HepG2 (cell line): Measurements from ENCODE around the gene CRYGA. TPM values are rescaled to one million over a fixed set of nuclear protein-coding genes. Genes with fewer than 3 reads are reported as not detected.

Experiments used
- ATF4 ChIP-seq, 2 experiments: fragments of 450-650 bp in 1 of 2; sonication (generic) in 1 of 2; formaldehyde crosslinking; IDR thresholded peaks; 2 replicates each; pipeline versions ENCODE4 v1.5.0 to v1.8.0; 2020 to 2022; ENCODE audit warnings: mild to moderate bottlenecking in 1 of 2, missing genetic modification reagents in 1 of 2
- ATM ChIP-seq: fragments of 450-650 bp; IDR thresholded peaks from 2 replicates; pipeline ENCODE4 v1.7.1; 2017; ENCODE audit warnings: mild to moderate bottlenecking, borderline replicate concordance
- EED ChIP-seq: sonication (generic); formaldehyde crosslinking; IDR thresholded peaks from 2 replicates; pipeline ENCODE4 v1.5.0; 2020; ENCODE audit warnings: mild to moderate bottlenecking, missing genetic modification reagents
- HCFC1 ChIP-seq: fragments of 150-350 bp; IDR thresholded peaks from 2 replicates; pipeline ENCODE4 v1.6.1; 2014; ENCODE audit warnings: low read depth, low read length
- HMG20A ChIP-seq: IDR thresholded peaks from 2 replicates; pipeline ENCODE4 v1.6.1; 2016; ENCODE audit warnings: borderline replicate concordance
- HOXA3 ChIP-seq: sonication (generic); formaldehyde crosslinking; IDR thresholded peaks from 2 replicates; pipeline ENCODE4 v1.5.0; 2020; ENCODE audit warnings: missing genetic modification reagents
- MTA3 ChIP-seq: sonication (generic); formaldehyde crosslinking; IDR thresholded peaks from 2 replicates; pipeline ENCODE4 v1.4.0; 2020; ENCODE audit warnings: missing genetic modification reagents
- NCOA1 ChIP-seq: sonication (generic); formaldehyde crosslinking; IDR thresholded peaks from 2 replicates; pipeline ENCODE4 v1.9.0; 2021; ENCODE audit warnings: missing genetic modification reagents
- PITX1 ChIP-seq: sonication (generic); formaldehyde crosslinking; IDR thresholded peaks from 2 replicates; pipeline ENCODE4 v1.5.1; 2020; ENCODE audit warnings: mild to moderate bottlenecking, missing genetic modification reagents
- RFXANK ChIP-seq: IDR thresholded peaks from 2 replicates; pipeline ENCODE4 v1.6.1; 2016
- SMYD3 ChIP-seq: sonication (generic); formaldehyde crosslinking; IDR thresholded peaks from 2 replicates; pipeline ENCODE4 v1.8.1; 2023; ENCODE audit warnings: mild to moderate bottlenecking, missing genetic modification reagents
- SPEN ChIP-seq: sonication (generic); formaldehyde crosslinking; IDR thresholded peaks from 2 replicates; pipeline ENCODE4 v1.5.1; 2020; ENCODE audit warnings: low read depth, mild to moderate bottlenecking, missing genetic modification reagents
- SRSF9 ChIP-seq: fragments of 200-400 bp; formaldehyde crosslinking; IDR thresholded peaks from 2 replicates; pipeline ENCODE4 v1.6.1; 2018; ENCODE audit warnings: borderline replicate concordance, mild to moderate bottlenecking, low read depth, low read length; ENCODE audit not compliant: insufficient read depth, poor library complexity, severe bottlenecking
- ZBTB1 ChIP-seq: sonication (generic); formaldehyde crosslinking; IDR thresholded peaks from 2 replicates; pipeline ENCODE4 v1.4.0; 2020; ENCODE audit warnings: missing genetic modification reagents, borderline replicate concordance
- ZNF234 ChIP-seq: sonication (generic); formaldehyde crosslinking; conservative IDR thresholded peaks from 2 replicates; pipeline ENCODE4 v1.5.1; 2020; ENCODE audit warnings: mild to moderate bottlenecking, missing genetic modification reagents
- ZNF33B ChIP-seq: sonication (generic); formaldehyde crosslinking; IDR thresholded peaks from 2 replicates; pipeline ENCODE4 v1.5.1; 2020; ENCODE audit warnings: mild to moderate bottlenecking, missing genetic modification reagents
- ZNF362 ChIP-seq: sonication (generic); formaldehyde crosslinking; IDR thresholded peaks from 2 replicates; pipeline ENCODE4 v1.4.0; 2020; ENCODE audit warnings: missing genetic modification reagents, mild to moderate bottlenecking, borderline replicate concordance
- ZNF431 ChIP-seq: sonication (generic); formaldehyde crosslinking; IDR thresholded peaks from 2 replicates; pipeline ENCODE4 v1.9.0; 2022; ENCODE audit warnings: missing genetic modification reagents, low read depth, mild to moderate bottlenecking, borderline replicate concordance
- ZNF574 ChIP-seq: sonication (generic); formaldehyde crosslinking; IDR thresholded peaks from 2 replicates; pipeline ENCODE4 v1.4.0; 2020; ENCODE audit warnings: missing genetic modification reagents
- ZNF589 ChIP-seq: sonication (generic); formaldehyde crosslinking; conservative IDR thresholded peaks from 2 replicates; pipeline ENCODE4 v1.8.0; 2022; ENCODE audit warnings: mild to moderate bottlenecking, moderate library complexity, missing genetic modification reagents
- ZNF768 ChIP-seq: sonication (generic); formaldehyde crosslinking; IDR thresholded peaks from 2 replicates; pipeline ENCODE4 v1.4.0; 2020; ENCODE audit warnings: missing genetic modification reagents
- ZNF772 ChIP-seq: sonication (generic); formaldehyde crosslinking; IDR thresholded peaks from 2 replicates; pipeline ENCODE4 v1.5.0; 2020; ENCODE audit warnings: mild to moderate bottlenecking, missing genetic modification reagents
- ZNF841 ChIP-seq: sonication (generic); formaldehyde crosslinking; IDR thresholded peaks from 2 replicates; pipeline ENCODE4 v1.8.1; 2023; ENCODE audit warnings: missing genetic modification reagents, borderline replicate concordance
- polyA plus RNA-seq, 8 experiments: library from polyadenylated mRNA; depleted of rRNA in 3 of 8; stranded (reverse) in 7 of 8; unstranded in 1 of 8; fragments of >200 nt; fragmentation: Illumina TruSeq in 4 of 8; extraction: Trizol in 4 of 8; gene quantifications; 2 replicates each; pipeline versions ENCODE4 v1.2.1 to v1.2.3, GENCODE V29; 2011 to 2016; ENCODE audit warnings: low read depth in 4 of 8, missing spikeins in 1 of 8, mixed read lengths in 1 of 8; ENCODE audit not compliant: insufficient read depth in 1 of 8
- total RNA-seq, 5 experiments: library from RNA; depleted of rRNA; stranded (reverse); fragments of >200 nt; fragmentation: Illumina TruSeq; extraction: Trizol; gene quantifications; 2 replicates each; pipeline ENCODE4 v1.2.3, GENCODE V29; 2016; ENCODE audit warnings: low read depth in 1 of 5
- TF ChIP-seq, protein P1 (sequence below): sonication (generic); formaldehyde crosslinking; IDR thresholded peaks from 2 replicates; pipeline ENCODE4 v1.8.0; 2022; ENCODE audit warnings: mild to moderate bottlenecking, missing genetic modification reagents

The CRYGA gene
- total and polyA plus RNA-seq, 2 of the 13 experiments (the other 11 are each of a cell fraction or from before 2014, with no cell fraction given), result not detected

GRCh38 chr2:208129744-208130711 lies 33.4 kb downstream of the CRYGA start, which contains the start of gene CRYGC (continued):
- TF ChIP-seq ZNF431 (CRISPR knock-in tag) (no peak), ZNF841 (CRISPR knock-in tag) (no peak), EED (no peak), ZNF234 (CRISPR knock-in tag) (no peak), HMG20A (CRISPR knock-in tag) (peak; percentile 79; the same call in 1 of the 2 replicates), ZNF574 (CRISPR knock-in tag) (peak; percentile 46; the same call in 1 of the 2 replicates), ATF4 (CRISPR knock-in tag; IDR thresholded peaks at IDR 0.05) (no peak), PITX1 (CRISPR knock-in tag) (peak; percentile 76), SRSF9 (no peak), MTA3 (CRISPR knock-in tag) (no peak), ZNF772 (CRISPR knock-in tag) (peak; percentile 24; the same call in 1 of the 2 replicates), ZNF768 (no peak), ZNF362 (peak; percentile 58; the same call in 1 of the 2 replicates), NCOA1 (CRISPR knock-in tag) (0 out of 2 replicates have a peak, but pooled peaks have one; percentile 60), ZNF589 (CRISPR knock-in tag) (no peak), ZBTB1 (no peak), RFXANK (CRISPR knock-in tag) (no peak), HCFC1 (no peak), ZNF33B (CRISPR knock-in tag) (no peak), SPEN (CRISPR knock-in tag) (peak; percentile 59; the same call in 1 of the 2 replicates), ATM (no peak), SMYD3 (no peak; the same call in 1 of the 2 replicates), HOXA3 (CRISPR knock-in tag) (peak; percentile 62; the same call in 1 of the 2 replicates)
- TF ChIP-seq, protein P1, sequence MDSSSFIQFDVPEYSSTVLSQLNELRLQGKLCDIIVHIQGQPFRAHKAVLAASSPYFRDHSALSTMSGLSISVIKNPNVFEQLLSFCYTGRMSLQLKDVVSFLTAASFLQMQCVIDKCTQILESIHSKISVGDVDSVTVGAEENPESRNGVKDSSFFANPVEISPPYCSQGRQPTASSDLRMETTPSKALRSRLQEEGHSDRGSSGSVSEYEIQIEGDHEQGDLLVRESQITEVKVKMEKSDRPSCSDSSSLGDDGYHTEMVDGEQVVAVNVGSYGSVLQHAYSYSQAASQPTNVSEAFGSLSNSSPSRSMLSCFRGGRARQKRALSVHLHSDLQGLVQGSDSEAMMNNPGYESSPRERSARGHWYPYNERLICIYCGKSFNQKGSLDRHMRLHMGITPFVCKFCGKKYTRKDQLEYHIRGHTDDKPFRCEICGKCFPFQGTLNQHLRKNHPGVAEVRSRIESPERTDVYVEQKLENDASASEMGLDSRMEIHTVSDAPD (CRISPR knock-in tag), result no peak
